ENCODE measurements around the gene RFPL4AL1. TPM values are rescaled to one million over a fixed set of nuclear protein-coding genes. Genes with fewer than 3 reads are reported as not detected.

RFPL4AL1 gene
- total and polyA plus RNA-seq, 7 donors = not detected

- DNase-seq = no peak
- intact Hi-C loops (cut with DNase I) = no loop called here
Observed at GRCh38 chr19:55777528-55777927, 8.6 kb downstream of the RFPL4AL1 start.

DNA sequence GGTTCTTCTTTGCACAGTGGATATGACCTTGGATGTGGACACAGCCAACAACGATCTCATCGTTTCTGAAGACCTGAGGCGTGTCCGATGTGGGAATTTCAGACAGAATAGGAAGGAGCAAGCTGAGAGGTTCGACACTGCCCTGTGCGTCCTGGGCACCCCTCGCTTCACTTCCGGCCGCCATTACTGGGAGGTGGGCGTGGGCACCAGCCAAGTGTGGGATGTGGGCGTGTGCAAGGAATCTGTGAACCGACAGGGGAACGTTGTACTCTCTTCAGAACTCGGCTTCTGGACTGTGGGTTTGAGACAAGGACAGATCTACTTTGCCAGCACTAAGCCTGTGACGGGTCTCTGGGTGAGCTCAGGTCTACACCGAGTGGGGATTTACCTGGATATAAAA lies 9.4 kb downstream of the RFPL4AL1 start:
- Histone ChIP-seq H3K36me3 (ENCODE audit: insufficient read depth in 1 of 2, low read depth in 1 of 2) (no peaks in the 10 kb centered on the region), H3K9me3 (no peaks in the 10 kb centered on the region), H3K27me3 (ENCODE audit: insufficient read depth in 3 of 3, low read length in 2 of 3) (no peaks in the 10 kb centered on the region), H3K4me3 (no peak overlapping the region), H3K27ac (no peak overlapping the region), H3K4me1 (no peaks in the 10 kb centered on the region)
- DNase-seq (no peak), ATAC-seq (no peak)
- 74 to 81% (median 77%) methylated on average over 16 of the region's 16 CpGs for WGBS, 3 donors
- TF ChIP-seq CTCF (IDR thresholded peaks at IDR 0.05) = no peak
- intact Hi-C loops (cut with DNase I) = no loop called here

More at GRCh38 chr19:55777528-55777927, 8.6 kb downstream of the RFPL4AL1 start:
- 25 to 33% (median 28%) methylated on average over 7 of the region's 7 CpGs for WGBS, 3 donors
- Histone ChIP-seq H3K9me3 (no peaks in the 10 kb centered on the region), H3K27me3 (ENCODE audit: insufficient read depth in 3 of 3, low read length in 2 of 3) (no peaks in the 10 kb centered on the region), H3K27ac (no peak overlapping the region), H3K4me3 (no peak overlapping the region), H3K36me3 (ENCODE audit: insufficient read depth in 1 of 2, low read depth in 1 of 2) (no peaks in the 10 kb centered on the region), H3K4me1 (no peaks in the 10 kb centered on the region)
- no peak for ATAC-seq
- TF ChIP-seq CTCF (IDR thresholded peaks at IDR 0.05) = no peak

- TF ChIP-seq CTCF (IDR thresholded peaks at IDR 0.05) = no peak
- no peak overlapping the region for H3K4me3 ChIP-seq
- ATAC-seq = no peak
Observed at GRCh38 chr19:55781112-55781511, 12.2 kb downstream of the RFPL4AL1 start.

DNA sequence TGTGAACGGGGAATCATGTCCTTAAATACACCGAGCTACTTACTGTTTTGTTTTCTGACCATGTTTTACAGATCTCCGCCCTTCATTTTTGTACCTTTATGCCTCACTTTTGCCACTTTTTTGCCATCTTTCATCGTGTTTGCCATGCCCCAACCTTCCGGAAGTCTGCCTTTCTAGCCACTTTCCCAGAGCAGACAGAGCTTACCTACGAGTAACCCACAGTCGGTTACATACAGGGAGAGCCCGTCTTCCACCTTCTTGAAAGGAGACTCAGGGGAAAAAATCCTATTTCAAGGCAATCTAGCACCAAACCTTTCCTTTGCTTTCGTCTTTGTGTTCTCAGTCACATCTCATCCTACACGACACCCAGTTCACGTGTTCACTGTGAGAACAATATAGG lies 26.1 kb downstream of the RFPL4AL1 start:
- no peak for ATAC-seq

More at GRCh38 chr19:55781112-55781511, 12.2 kb downstream of the RFPL4AL1 start:
- Histone ChIP-seq H3K4me1 (no peaks in the 10 kb centered on the region), H3K27ac (no peak overlapping the region), H3K27me3 (ENCODE audit: insufficient read depth in 3 of 3, low read length in 2 of 3) (no peaks in the 10 kb centered on the region), H3K9me3 (no peaks in the 10 kb centered on the region), H3K36me3 (ENCODE audit: insufficient read depth in 1 of 2, low read depth in 1 of 2) (no peaks in the 10 kb centered on the region)
- intact Hi-C loops (cut with DNase I) = no loop called here
- no peak for DNase-seq
- WGBS, 3 donors = 76 to 83% (median 77%) methylated on average over 5 of the region's 5 CpGs

More for the DNA sequence above, 26.1 kb downstream of the RFPL4AL1 start:
- Histone ChIP-seq H3K36me3 (ENCODE audit: insufficient read depth in 1 of 2, low read depth in 1 of 2) (no peaks in the 10 kb centered on the region), H3K27me3 (ENCODE audit: insufficient read depth in 3 of 3, low read length in 2 of 3) (no peaks in the 10 kb centered on the region), H3K4me1 (no peaks in the 10 kb centered on the region), H3K9me3 (no peaks in the 10 kb centered on the region), H3K27ac (no peak overlapping the region), H3K4me3 (no peak overlapping the region)
- no peak for TF ChIP-seq CTCF (IDR thresholded peaks at IDR 0.05)
- WGBS, 3 donors = 87 to 89% (median 88%) methylated on average over 11 of the region's 11 CpGs
- intact Hi-C loops (cut with DNase I) = no loop called here
- DNase-seq = no peak
